OCI-LY3 (cell line): ENCODE results near the gene MCF2L2.

Experiments used
- CTCF ChIP-seq: fragments of 200-600, 300-600 bp; sonication (generic); IDR thresholded peaks from 2 replicates; pipeline ENCODE4 v1.5.1; 2014; ENCODE audit warnings: antibody characterized with exemption, low read length, low read depth
- EZH2phosphoT487 ChIP-seq: fragments of 200-600 bp; shearing (Covaris generic); IDR thresholded peaks from 2 replicates; pipeline ENCODE4 v1.6.1; 2018; ENCODE audit warnings: antibody characterized with exemption, mixed run types, low read depth

- TF ChIP-seq EZH2phosphoT487 (no peak), CTCF (no peak)
These were observed 140.3 kb downstream of the MCF2L2 start for GRCh38 chr3:183288117-183288516.
